ENCODE results near the gene ANO2.
"Not testable (repeated sequence)": the region's sequence is repeated elsewhere in the genome, so short reads cannot be mapped to it uniquely, and the experiment has no call there.

Gene ANO2

GRCh38 chr12:5660238-5660637 is 284.8 kb downstream of the ANO2 start:
- DNase-seq = no peak

GRCh38 chr12:5658339-5658941 is 286.6 kb downstream of the ANO2 start:
- not testable (repeated sequence) for DNase-seq

- peak; percentile 78 for DNase-seq
Observed at GRCh38 chr12:5656836-5657235, 288.2 kb downstream of the ANO2 start.

- no peak for DNase-seq
Observed at GRCh38 chr12:5655120-5655519, 289.9 kb downstream of the ANO2 start.

- DNase-seq = no peak
Observed at GRCh38 chr12:5654019-5654418, 291.0 kb downstream of the ANO2 start.

GRCh38 chr12:5650829-5651461 is 294.1 kb downstream of the ANO2 start:
- no peak for DNase-seq

- peak; percentile 76 for DNase-seq
Observed at GRCh38 chr12:5650281-5650680, 294.8 kb downstream of the ANO2 start.

- peak; percentile 63 for DNase-seq
Observed at GRCh38 chr12:5648692-5649359, 296.2 kb downstream of the ANO2 start.

GRCh38 chr12:5643266-5643665 is 301.8 kb downstream of the ANO2 start:
- DNase-seq = peak; percentile 54

- no peak for DNase-seq
Observed at GRCh38 chr12:5637698-5638097, 307.4 kb downstream of the ANO2 start.

GRCh38 chr12:5636907-5637306 is 308.2 kb downstream of the ANO2 start:
- no peak for DNase-seq

GRCh38 chr12:5633106-5633505 is 312.0 kb downstream of the ANO2 start:
- no peak for DNase-seq

GRCh38 chr12:5632453-5632852 is 312.6 kb downstream of the ANO2 start:
- DNase-seq = no peak

GRCh38 chr12:5631497-5631896 is 313.6 kb downstream of the ANO2 start:
- no peak for DNase-seq

GRCh38 chr12:5630726-5631125 is 314.3 kb downstream of the ANO2 start:
- DNase-seq = no peak

- DNase-seq = no peak
Observed at GRCh38 chr12:5628501-5628900, 316.6 kb downstream of the ANO2 start.

GRCh38 chr12:5627053-5627630 is 317.9 kb downstream of the ANO2 start:
- DNase-seq = no peak

GRCh38 chr12:5626151-5626550 is 318.9 kb downstream of the ANO2 start:
- no peak for DNase-seq

GRCh38 chr12:5624486-5625272 is 320.4 kb downstream of the ANO2 start:
- no peak for DNase-seq

GRCh38 chr12:5623411-5623810 is 321.6 kb downstream of the ANO2 start:
- DNase-seq = no peak

GRCh38 chr12:5622280-5622679 is 322.8 kb downstream of the ANO2 start:
- no peak for DNase-seq

GRCh38 chr12:5621329-5621728 is 323.7 kb downstream of the ANO2 start:
- no peak for DNase-seq

GRCh38 chr12:5620896-5621295 is 324.2 kb downstream of the ANO2 start:
- DNase-seq = no peak
